Colonic mucosa (tissue), 4 donors: Measurements from ENCODE around the gene SLC5A2. TPM values are rescaled to one million over a fixed set of nuclear protein-coding genes. Genes with fewer than 3 reads are reported as not detected.
A peak's percentile ranks its signal among the peaks of the same experiment; 100 is the strongest.

ENCODE experiments used
- DNase-seq: peaks from one replicate; pipeline ENCODE4 v3.0.0-alpha.2; 2020
- H3K27ac ChIP-seq: fragments of 200-600 bp; one replicate; pipeline ENCODE4 v1.8.0; 2021
- H3K27me3 ChIP-seq: fragments of 200-600 bp; one replicate; pipeline ENCODE4 v1.8.0; 2021
- H3K36me3 ChIP-seq: fragments of 200-600 bp; one replicate; pipeline ENCODE4 v1.8.0; 2021
- H3K4me1 ChIP-seq: fragments of 200-600 bp; one replicate; pipeline ENCODE4 v1.8.0; 2021; ENCODE audit warnings: mild to moderate bottlenecking
- H3K4me3 ChIP-seq: fragments of 200-600 bp; one replicate; pipeline ENCODE4 v1.8.0; 2021
- H3K9ac ChIP-seq, 2 donors: one replicate each; pipeline ENCODE4 v1.7.0; 2013; ENCODE audit warnings: control low read depth in 2 of 2, low read depth in 2 of 2, low read length in 2 of 2
- H3K9me3 ChIP-seq: fragments of 200-600 bp; one replicate; pipeline ENCODE4 v1.8.0; 2021
- intact Hi-C: fragments of 100-400 bp; cut with DNase I; formaldehyde crosslinking; loops from one replicate; pipeline ENCODE4 v1.14.1; 2022
- total RNA-seq, 2 donors: library from RNA; stranded (reverse); fragmentation: NEBNext Ultra II Directional in 1 of 2; extraction: Animal tissue kit (Norgen Biotek cat#: 25700) in 1 of 2; gene quantifications; one replicate each; pipeline ENCODE4 v1.2.1, GENCODE V29; 2021
- TF ChIP-seq, protein P1 (sequence below): fragments of 200-600 bp; IDR thresholded peaks from one replicate; pipeline ENCODE4 v1.8.0; 2022; ENCODE audit warnings: antibody characterized with exemption, mild to moderate bottlenecking
- donor health status: healthy.
- donor health status: DM: no; HTN: no; CAD: no.
- donor health status: DM: no; HTN: no; CAD: no.

Gene SLC5A2
- total RNA-seq, 2 donors from 2014 or later: 0.20 to 0.21 TPM

DNA sequence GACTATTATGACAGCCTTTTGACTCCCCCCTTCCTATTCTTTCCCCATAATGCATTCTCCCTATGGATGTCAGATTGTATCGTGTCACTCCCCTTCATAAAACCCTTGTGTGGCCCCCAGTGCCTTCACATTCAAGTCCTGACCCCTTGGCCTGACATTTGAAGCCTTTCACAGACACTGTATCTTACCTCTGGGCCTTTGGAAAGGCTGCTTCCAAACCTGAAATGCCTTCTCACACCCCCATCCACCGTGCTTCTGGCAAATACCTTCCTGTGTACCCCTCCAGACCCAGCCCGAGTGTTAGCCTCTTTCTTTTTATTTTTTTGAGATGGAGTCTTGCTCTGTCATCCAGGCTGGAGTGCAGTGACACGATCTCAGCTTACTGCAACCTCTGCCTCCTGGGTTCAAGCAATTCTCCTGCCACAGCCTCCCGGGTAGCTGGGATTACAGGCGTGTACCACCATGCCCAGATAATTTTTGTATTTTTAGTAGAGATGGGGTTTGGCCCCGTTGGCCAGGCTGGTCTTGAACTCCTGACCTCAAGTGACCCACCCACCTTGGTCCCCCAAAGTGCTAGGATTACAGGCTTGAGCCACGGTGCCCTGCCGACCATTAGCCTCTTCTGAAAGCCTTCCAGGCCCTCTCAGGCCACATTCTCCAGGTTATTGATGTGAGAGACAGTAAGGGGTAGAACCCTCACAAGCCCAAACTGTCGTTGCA, 21.6 kb upstream of the SLC5A2 start:
- TF ChIP-seq, protein P1, sequence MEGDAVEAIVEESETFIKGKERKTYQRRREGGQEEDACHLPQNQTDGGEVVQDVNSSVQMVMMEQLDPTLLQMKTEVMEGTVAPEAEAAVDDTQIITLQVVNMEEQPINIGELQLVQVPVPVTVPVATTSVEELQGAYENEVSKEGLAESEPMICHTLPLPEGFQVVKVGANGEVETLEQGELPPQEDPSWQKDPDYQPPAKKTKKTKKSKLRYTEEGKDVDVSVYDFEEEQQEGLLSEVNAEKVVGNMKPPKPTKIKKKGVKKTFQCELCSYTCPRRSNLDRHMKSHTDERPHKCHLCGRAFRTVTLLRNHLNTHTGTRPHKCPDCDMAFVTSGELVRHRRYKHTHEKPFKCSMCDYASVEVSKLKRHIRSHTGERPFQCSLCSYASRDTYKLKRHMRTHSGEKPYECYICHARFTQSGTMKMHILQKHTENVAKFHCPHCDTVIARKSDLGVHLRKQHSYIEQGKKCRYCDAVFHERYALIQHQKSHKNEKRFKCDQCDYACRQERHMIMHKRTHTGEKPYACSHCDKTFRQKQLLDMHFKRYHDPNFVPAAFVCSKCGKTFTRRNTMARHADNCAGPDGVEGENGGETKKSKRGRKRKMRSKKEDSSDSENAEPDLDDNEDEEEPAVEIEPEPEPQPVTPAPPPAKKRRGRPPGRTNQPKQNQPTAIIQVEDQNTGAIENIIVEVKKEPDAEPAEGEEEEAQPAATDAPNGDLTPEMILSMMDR: no peak
- Histone ChIP-seq H3K9ac (no peak overlapping the region), H3K4me1 (peaks cover 20% of the 10 kb centered on the region), H3K4me3 (no peak overlapping the region), H3K27ac (no peak overlapping the region), H3K36me3 (no peaks in the 10 kb centered on the region), H3K9me3 (no peaks in the 10 kb centered on the region), H3K27me3 (no peaks in the 10 kb centered on the region)
- intact Hi-C loops: no loop called here
- DNase-seq: no peak

GRCh38 chr16:31461921-31462804, 20.8 kb upstream of the SLC5A2 start:
- peaks cover 13% of the 10 kb centered on the region for H3K4me1 ChIP-seq
- H3K4me3 ChIP-seq: no peak overlapping the region
- no peaks in the 10 kb centered on the region for H3K27me3 ChIP-seq
- DNase-seq: no peak
- TF ChIP-seq, protein P1: no peak
- intact Hi-C loops: no loop called here
- no peaks in the 10 kb centered on the region for H3K9me3 ChIP-seq
- H3K9ac ChIP-seq: no peak overlapping the region
- H3K27ac ChIP-seq: no peak overlapping the region
- H3K36me3 ChIP-seq: no peaks in the 10 kb centered on the region

DNA sequence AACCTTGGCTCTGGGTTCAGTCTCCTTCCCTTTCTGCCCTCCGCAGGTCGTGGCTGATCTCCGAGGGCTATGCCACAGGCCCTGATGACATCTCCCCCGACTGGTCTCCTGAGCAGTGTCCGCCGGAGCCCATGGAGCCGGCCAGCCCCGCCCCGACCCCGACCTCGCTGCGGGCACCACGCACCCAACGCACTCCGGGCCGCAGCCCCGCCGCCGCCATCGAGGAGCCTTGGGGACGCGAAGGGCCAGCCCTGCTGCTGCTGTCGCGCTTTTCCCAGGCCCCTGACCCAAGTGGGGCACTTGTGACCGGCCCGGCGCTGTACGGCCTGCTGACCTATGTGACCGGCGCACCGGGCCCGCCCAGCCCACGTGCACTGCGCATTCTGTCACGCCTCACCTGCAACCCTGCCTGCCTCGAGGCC, 18.6 kb upstream of the SLC5A2 start:
- DNase-seq: peak; percentile 17
- no peaks in the 10 kb centered on the region for H3K36me3 ChIP-seq
- intact Hi-C loops: no loop called here

GRCh38 chr16:31464781-31465260, 18.1 kb upstream of the SLC5A2 start:
- DNase-seq: no peak
- no peaks in the 10 kb centered on the region for H3K9me3 ChIP-seq
- no peak overlapping the region for H3K4me3 ChIP-seq
- TF ChIP-seq, protein P1: no peak
- intact Hi-C loops: no loop called here
- no peak overlapping the region for H3K27ac ChIP-seq
- no peaks in the 10 kb centered on the region for H3K27me3 ChIP-seq
- peaks cover 5% of the 10 kb centered on the region for H3K4me1 ChIP-seq
- no peak overlapping the region for H3K9ac ChIP-seq
- no peaks in the 10 kb centered on the region for H3K36me3 ChIP-seq

More for the DNA sequence above, 18.6 kb upstream of the SLC5A2 start:
- TF ChIP-seq, protein P1: no peak
- Histone ChIP-seq H3K27me3 (no peaks in the 10 kb centered on the region), H3K9me3 (no peaks in the 10 kb centered on the region), H3K4me1 (peaks cover 5% of the 10 kb centered on the region), H3K9ac (no peak overlapping the region), H3K4me3 (no peak overlapping the region), H3K27ac (no peak overlapping the region)

GRCh38 chr16:31465788-31466370, 17.0 kb upstream of the SLC5A2 start:
- H3K27ac ChIP-seq: no peak overlapping the region
- DNase-seq: no peak
- no peak overlapping the region for H3K9ac ChIP-seq
- intact Hi-C loops: no loop called here
- no peaks in the 10 kb centered on the region for H3K4me1 ChIP-seq
- H3K36me3 ChIP-seq: no peaks in the 10 kb centered on the region
- no peaks in the 10 kb centered on the region for H3K27me3 ChIP-seq
- no peaks in the 10 kb centered on the region for H3K9me3 ChIP-seq
- H3K4me3 ChIP-seq: no peak overlapping the region
- TF ChIP-seq, protein P1: no peak
